Right lobe of liver (tissue), 4 donors: ENCODE measurements around the gene SHISA9.

ENCODE experiments used
- CTCF ChIP-seq, 4 donors: fragments of 200-600 bp in 3 of 4; fragments of 450-650 bp in 1 of 4; IDR thresholded peaks; one replicate each; pipeline versions ENCODE4 v1.5.1 to v1.8.0; 2016 to 2022; ENCODE audit warnings: antibody characterized with exemption in 4 of 4, mild to moderate bottlenecking in 2 of 4
- POLR2A ChIP-seq: fragments of 450-650 bp; IDR thresholded peaks from one replicate; pipeline ENCODE4 v1.6.1; 2017; ENCODE audit warnings: antibody characterized with exemption, mild to moderate bottlenecking
- donor health status: DM: no; HTN: no; CAD: no.
- donor health status: DM: no; HTN: no; CAD: no.
- donor health status: DM: no; HTN: yes; CAD: no.

- TF ChIP-seq POLR2A (no peak), CTCF (IDR thresholded peaks at IDR 0.05) (no peak)
Measured at GRCh38 chr16:13262270-13263090, 361.1 kb downstream of the SHISA9 start.
